HuH-7 (cell line): Measurements from ENCODE around the gene GAS7.

Experiments
- DNase-seq: peaks from one replicate; pipeline ENCODE4 v3.0.0; 2011; ENCODE audit warnings: low spot score

The GAS7 gene

GRCh38 chr17:9913476-9913875 is 284.9 kb downstream of the GAS7 start:
- DNase-seq: no peak

GRCh38 chr17:9912121-9913099 is 286.0 kb downstream of the GAS7 start:
- no peak for DNase-seq

GRCh38 chr17:9911089-9911488 is 287.3 kb downstream of the GAS7 start:
- no peak for DNase-seq

GRCh38 chr17:9908649-9909042 is 289.8 kb downstream of the GAS7 start:
- DNase-seq: no peak

- no peak for DNase-seq
These were observed 290.3 kb downstream of the GAS7 start for GRCh38 chr17:9907883-9908648.

- DNase-seq: no peak
These were observed 291.3 kb downstream of the GAS7 start for GRCh38 chr17:9907131-9907530.

GRCh38 chr17:9906616-9907015 is 291.8 kb downstream of the GAS7 start:
- DNase-seq: no peak

- DNase-seq: peak; percentile 36
These were observed 292.5 kb downstream of the GAS7 start for GRCh38 chr17:9905902-9906301.

- DNase-seq: no peak
These were observed 293.4 kb downstream of the GAS7 start, which contains the start of gene RCVRN for GRCh38 chr17:9905078-9905415. Gene RCVRN, minus strand, starts transcription at chr17:9905271. Its CDS starts 91 bp downstream, at chr17:9905180.

GRCh38 chr17:9904277-9905077 is 293.9 kb downstream of the GAS7 start:
- no peak for DNase-seq

GRCh38 chr17:9902120-9902519 is 296.3 kb downstream of the GAS7 start:
- no peak for DNase-seq

- no peak for DNase-seq
These were observed 297.6 kb downstream of the GAS7 start for GRCh38 chr17:9900784-9901183.

- no peak for DNase-seq
These were observed 298.3 kb downstream of the GAS7 start for GRCh38 chr17:9900044-9900594.

- no peak for DNase-seq
These were observed 298.9 kb downstream of the GAS7 start for GRCh38 chr17:9899280-9900043.

- no peak for DNase-seq
These were observed 299.6 kb downstream of the GAS7 start for GRCh38 chr17:9898812-9899211.

- no peak for DNase-seq
These were observed 300.9 kb downstream of the GAS7 start for GRCh38 chr17:9897372-9897968.

- no peak for DNase-seq
These were observed 302.5 kb downstream of the GAS7 start for GRCh38 chr17:9895923-9896322.

- no peak for DNase-seq
These were observed 304.2 kb downstream of the GAS7 start for GRCh38 chr17:9894231-9894630.

- no peak for DNase-seq
These were observed 304.9 kb downstream of the GAS7 start for GRCh38 chr17:9893411-9894012.

- peak; percentile 26 for DNase-seq
These were observed 308.3 kb downstream of the GAS7 start for GRCh38 chr17:9890124-9890523.
